Hindlimb muscle (tissue), 1 donor: ENCODE measurements around the gene IMPA2. TPM values are rescaled to one million over a fixed set of nuclear protein-coding genes. Genes with fewer than 3 reads are reported as not detected.

ENCODE experiments used
- DNase-seq: peaks from one replicate; pipeline ENCODE4 v3.0.0-alpha.2; 2013
- polyA plus RNA-seq: library from polyadenylated mRNA; unstranded; fragments of 120-200 nt; gene quantifications from one replicate; pipeline ENCODE4 v1.2.1, GENCODE V29; 2013; ENCODE audit not compliant: insufficient read length

Gene IMPA2
- polyA plus RNA-seq, 1 donor = 25.3 TPM

GRCh38 chr18:11991021-11991795, 9.9 kb downstream of the IMPA2 start:
- no peak for DNase-seq

- no peak for DNase-seq
These were observed 10.9 kb downstream of the IMPA2 start for GRCh38 chr18:11992096-11992790.

GRCh38 chr18:11993264-11993916, 12.1 kb downstream of the IMPA2 start:
- no peak for DNase-seq

- DNase-seq = no peak
These were observed 13.0 kb downstream of the IMPA2 start for GRCh38 chr18:11994336-11994702.

- no peak for DNase-seq
These were observed 13.6 kb downstream of the IMPA2 start for GRCh38 chr18:11994703-11995444.

GRCh38 chr18:11995445-11996189, 14.3 kb downstream of the IMPA2 start:
- peak; percentile 68 for DNase-seq

GRCh38 chr18:11996190-11996754, 15.0 kb downstream of the IMPA2 start:
- no peak for DNase-seq

GRCh38 chr18:11996907-11997306, 15.6 kb downstream of the IMPA2 start:
- no peak for DNase-seq

GRCh38 chr18:11997466-11997865, 16.2 kb downstream of the IMPA2 start:
- DNase-seq = no peak

- peak; percentile 58 for DNase-seq
These were observed 16.9 kb downstream of the IMPA2 start for GRCh38 chr18:11998193-11998592.

- no peak for DNase-seq
These were observed 18.1 kb downstream of the IMPA2 start for GRCh38 chr18:11999429-11999828.

GRCh38 chr18:12000072-12000659, 18.9 kb downstream of the IMPA2 start:
- DNase-seq = no peak

GRCh38 chr18:12001421-12001820, 20.1 kb downstream of the IMPA2 start:
- no peak for DNase-seq

GRCh38 chr18:12003894-12004293, 22.6 kb downstream of the IMPA2 start:
- no peak for DNase-seq

GRCh38 chr18:12005538-12006487, 24.5 kb downstream of the IMPA2 start:
- DNase-seq = no peak

- no peak for DNase-seq
These were observed 25.2 kb downstream of the IMPA2 start for GRCh38 chr18:12006488-12006840.

- DNase-seq = no peak
These were observed 25.8 kb downstream of the IMPA2 start for GRCh38 chr18:12007063-12007462.

GRCh38 chr18:12008181-12008767, 27.0 kb downstream of the IMPA2 start:
- no peak for DNase-seq

GRCh38 chr18:12008842-12009580, 27.7 kb downstream of the IMPA2 start:
- DNase-seq = no peak
